Caco-2 (cell line): ENCODE data around the gene STPG3. TPM values are rescaled to one million over a fixed set of nuclear protein-coding genes. Genes with fewer than 3 reads are reported as not detected.
A peak's percentile ranks its signal among the peaks of the same experiment; 100 is the strongest.

ENCODE experiments used
- BruUV-seq: library from RNA; stranded (reverse); fragments of 400-500 nt; replicated peaks from 2 replicates; lab custom pipeline; 2021; lab: Mats Ljungman, UMichigan
- CTCF ChIA-PET: fragments of 300-600 bp; sonication (Branson Sonifier 250); formaldehyde crosslinking; loops from one replicate; lab custom pipeline; 2022; ENCODE audit warnings: antibody characterized with exemption; lab: Charles Lee
- POLR2A ChIA-PET: fragments of 300-600 bp; sonication (Branson Sonifier 250); formaldehyde crosslinking; loops from one replicate; lab custom pipeline; 2022; ENCODE audit warnings: antibody characterized with exemption; lab: Charles Lee
- DNase-seq, 2 experiments: peaks; one replicate each; pipeline versions ENCODE4 v3.0.0 to v3.0.0-alpha.2; 2020 to 2022
- H3K27me3 ChIP-seq: replicated peaks from 2 replicates; pipeline ENCODE4 v1.6.0; 2011; ENCODE audit warnings: low read length; ENCODE audit not compliant: control insufficient read depth, insufficient read depth
- H3K36me3 ChIP-seq: 2 replicates; pipeline ENCODE4 v1.5.1; 2011; ENCODE audit warnings: low read length; ENCODE audit not compliant: control insufficient read depth, insufficient read depth
- H3K4me1 ChIP-seq: fragments of 250-450 bp; sonication (Bioruptor Pico); 2 replicates; pipeline ENCODE4 v1.5.1; 2020; ENCODE audit warnings: mild to moderate bottlenecking
- H3K4me3 ChIP-seq: 2 replicates; pipeline ENCODE4 v1.5.1; 2011; ENCODE audit warnings: low read depth, mild to moderate bottlenecking, control low read depth, low read length
- H3K9me3 ChIP-seq: fragments of 250-450 bp; sonication (Bioruptor Pico); 2 replicates; pipeline ENCODE4 v1.5.1; 2020; ENCODE audit warnings: mild to moderate bottlenecking, moderate library complexity
- H3K27ac Mint-ChIP-seq: one replicate; pipeline ENCODE4 v1.8.0; 2022; ENCODE audit warnings: mixed read lengths; ENCODE audit not compliant: unreplicated experiment
- H3K27me3 Mint-ChIP-seq: one replicate; pipeline ENCODE4 v1.8.0; 2022; ENCODE audit warnings: mixed read lengths; ENCODE audit not compliant: insufficient read depth, unreplicated experiment
- H3K36me3 Mint-ChIP-seq: one replicate; pipeline ENCODE4 v1.8.0; 2022; ENCODE audit warnings: mild to moderate bottlenecking, mixed read lengths; ENCODE audit not compliant: insufficient read depth, unreplicated experiment
- H3K4me1 Mint-ChIP-seq: one replicate; pipeline ENCODE4 v1.8.0; 2022; ENCODE audit warnings: low read depth, mixed read lengths; ENCODE audit not compliant: unreplicated experiment
- H3K4me3 Mint-ChIP-seq: one replicate; pipeline ENCODE4 v1.8.0; 2022; ENCODE audit warnings: mild to moderate bottlenecking, moderate library complexity, mixed read lengths; ENCODE audit not compliant: unreplicated experiment
- H3K9me3 Mint-ChIP-seq: one replicate; pipeline ENCODE4 v1.8.0; 2022; ENCODE audit warnings: mixed read lengths; ENCODE audit not compliant: unreplicated experiment
- CTCF ChIP-seq, 2 experiments: fragments of 200-600 bp in 1 of 2; IDR thresholded peaks; 1 replicate in 1 of 2; 2 replicates in 1 of 2; pipeline versions ENCODE4 v1.5.1 to v1.8.0; 2011 to 2022; ENCODE audit warnings: antibody characterized with exemption in 1 of 2, control low read depth in 1 of 2, inconsistent platforms in 1 of 2, low read depth in 1 of 2, low read length in 1 of 2, mild to moderate bottlenecking in 1 of 2, moderate library complexity in 1 of 2; ENCODE audit not compliant: insufficient read depth in 1 of 2, severe bottlenecking in 1 of 2, unreplicated experiment in 1 of 2
- intact Hi-C: fragments of 100-400 bp; cut with micrococcal nuclease; formaldehyde crosslinking; loops from one replicate; pipeline ENCODE4 v1.10.0; 2022; ENCODE audit not compliant: unreplicated experiment
- total RNA-seq: library from RNA; stranded (reverse); gene quantifications from 2 replicates; pipeline ENCODE4 v1.2.3, GENCODE V29; 2022

STPG3 gene
- total RNA-seq, 1 experiment from 2014 or later = not detected

DNA sequence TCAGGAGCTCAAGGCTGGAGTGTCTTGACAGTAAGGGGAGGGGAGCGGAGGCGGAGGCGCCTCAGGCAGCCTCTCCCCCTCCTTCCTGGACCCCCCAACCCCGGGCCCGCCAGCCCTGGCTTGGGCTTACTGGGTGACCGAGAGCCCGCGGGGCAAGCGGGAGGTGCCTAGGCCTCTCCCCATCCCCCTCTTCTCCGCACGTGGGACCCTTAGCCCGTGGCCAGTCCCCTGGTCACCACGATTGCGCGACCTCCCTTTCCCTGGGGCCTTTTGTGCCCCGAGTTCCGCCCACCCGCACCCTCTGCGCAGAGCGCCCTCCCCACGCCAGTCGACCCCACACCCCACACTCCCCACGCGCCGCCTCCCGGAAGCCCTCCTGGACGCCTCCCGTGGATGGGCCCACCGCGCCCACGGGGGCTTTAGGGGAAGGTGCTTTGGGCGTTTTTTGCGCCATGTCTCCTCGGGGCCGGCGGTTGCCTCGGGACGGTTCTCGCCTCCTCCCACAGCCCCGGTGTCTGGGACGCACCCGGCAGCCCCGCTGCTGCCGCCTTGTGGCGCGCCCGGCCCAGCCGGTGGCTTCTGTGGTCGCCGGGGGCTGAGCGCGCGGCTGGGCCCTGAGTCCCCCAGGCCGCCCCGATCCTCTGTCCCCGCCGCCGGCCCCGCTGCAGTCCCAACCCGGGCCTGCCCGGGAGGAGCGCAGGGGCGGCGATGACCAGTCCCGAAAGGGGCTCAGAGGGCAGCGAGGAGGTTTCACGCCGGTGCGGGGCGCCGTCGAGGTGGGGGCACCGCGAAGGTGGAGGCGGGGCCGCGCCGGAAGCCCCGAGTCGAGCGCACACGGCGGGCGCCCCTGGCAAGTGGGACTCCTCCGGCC is 29.6 kb downstream of the STPG3 start:
- H3K36me3 ChIP-seq = no peaks in the 10 kb centered on the region; the same call in 1 of the 2 replicates
- H3K36me3 Mint-ChIP-seq = peaks cover 15% of the 10 kb centered on the region
- no peaks in the 10 kb centered on the region for H3K4me1 Mint-ChIP-seq
- H3K4me1 ChIP-seq = no peaks in the 10 kb centered on the region
- ChIA-PET POLR2A (no interaction called here), CTCF (no interaction called here)
- BruUV-seq = no TSS peak
- no peak overlapping the region for H3K4me3 ChIP-seq
- TF ChIP-seq CTCF (IDR thresholded peaks at IDR 0.05; ENCODE audit: insufficient read depth in 1 of 2, low read depth in 1 of 2, low read length in 1 of 2, severe bottlenecking in 1 of 2, unreplicated experiment in 1 of 2) = no peak
- H3K27me3 Mint-ChIP-seq = no peaks in the 10 kb centered on the region
- 0 out of 2 replicates have a peak, but pooled peaks cover 6% of the 10 kb centered on the region for H3K9me3 ChIP-seq
- H3K9me3 Mint-ChIP-seq = no peaks in the 10 kb centered on the region
- intact Hi-C loops = no loop called here
- no peaks in the 10 kb centered on the region for H3K27me3 ChIP-seq
- H3K4me3 Mint-ChIP-seq = no peak overlapping the region
- DNase-seq = no peak
- no peak overlapping the region for H3K27ac Mint-ChIP-seq

DNA sequence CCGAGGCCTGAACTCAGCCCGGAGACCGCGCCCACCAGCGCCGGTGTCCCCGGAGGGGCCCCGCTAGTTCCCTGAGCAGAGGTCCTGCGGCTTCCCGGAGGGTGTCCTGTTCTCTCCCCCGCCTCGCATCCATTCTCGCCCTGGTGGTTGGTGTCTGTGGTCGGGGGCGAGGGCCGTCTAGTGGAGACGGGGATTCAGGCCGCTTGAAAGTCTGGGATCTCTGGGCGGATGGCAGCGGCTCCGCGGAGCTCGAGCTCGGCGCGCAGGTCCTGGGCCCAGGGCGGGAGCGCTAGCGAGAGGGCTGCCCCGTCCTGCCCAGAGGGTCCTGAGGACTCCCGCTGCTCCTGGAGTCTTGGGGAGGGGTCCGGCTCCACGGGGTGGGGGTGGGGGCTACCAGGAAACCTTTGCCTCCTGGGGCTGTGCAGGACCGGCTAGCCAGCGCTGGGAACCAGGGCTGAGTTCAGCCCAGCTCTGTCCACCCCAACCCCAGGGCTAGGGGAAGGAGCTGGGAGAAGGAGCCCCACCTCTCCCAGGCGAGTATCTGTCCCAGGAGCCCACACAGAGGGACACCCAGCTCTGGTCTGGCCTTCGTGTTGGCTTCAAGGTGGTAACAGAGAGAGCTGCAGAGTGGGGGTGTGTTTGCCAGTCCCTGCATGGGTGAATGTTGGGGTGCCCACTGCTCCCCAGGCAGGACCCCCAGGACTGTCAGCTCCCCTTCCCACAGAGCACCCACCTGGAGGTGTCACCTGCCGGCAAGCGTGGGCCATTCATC is 30.4 kb downstream of the STPG3 start:
- BruUV-seq = no TSS peak
- no peaks in the 10 kb centered on the region for H3K27me3 ChIP-seq
- CTCF ChIA-PET = no interaction called here
- H3K4me3 ChIP-seq = no peak overlapping the region
- Mint-ChIP-seq H3K27ac (no peak overlapping the region), H3K4me1 (no peaks in the 10 kb centered on the region), H3K4me3 (no peak overlapping the region), H3K9me3 (no peaks in the 10 kb centered on the region), H3K36me3 (peaks cover 13% of the 10 kb centered on the region), H3K27me3 (no peaks in the 10 kb centered on the region)
- POLR2A ChIA-PET = no interaction called here
- no peaks in the 10 kb centered on the region; the same call in 1 of the 2 replicates for H3K36me3 ChIP-seq
- H3K4me1 ChIP-seq = no peaks in the 10 kb centered on the region
- no peak for TF ChIP-seq CTCF (IDR thresholded peaks at IDR 0.05; ENCODE audit: insufficient read depth in 1 of 2, low read depth in 1 of 2, low read length in 1 of 2, severe bottlenecking in 1 of 2, unreplicated experiment in 1 of 2)
- intact Hi-C loops = no loop called here
- H3K9me3 ChIP-seq = 0 out of 2 replicates have a peak, but pooled peaks cover 6% of the 10 kb centered on the region
- no peak for DNase-seq

DNA sequence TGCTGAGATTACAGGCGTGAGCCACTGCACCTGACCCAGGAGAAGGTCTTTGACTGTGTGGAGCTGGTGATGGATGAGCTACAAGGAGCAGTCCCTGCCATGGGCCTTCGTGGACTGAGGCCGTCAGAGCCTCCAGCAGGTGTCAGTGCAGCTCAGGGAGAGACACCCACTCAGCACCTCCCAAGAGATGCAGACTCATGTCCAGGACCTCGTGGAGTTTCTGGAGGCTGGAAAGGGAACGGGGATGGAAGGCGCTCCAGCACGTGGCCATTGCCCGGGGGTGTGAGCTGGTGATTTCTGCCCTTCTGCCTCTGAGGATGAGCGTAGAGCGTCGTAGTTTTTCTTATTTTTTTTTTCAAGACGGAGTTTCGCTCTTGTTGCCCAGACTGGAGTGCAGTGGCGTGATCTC is 35.9 kb downstream of the STPG3 start:
- ChIA-PET POLR2A (interaction anchor here (0.5 to 1.1 kb wide), 4 partner anchors 13 to 265 kb away, joined by 3 to 6 read pairs (median 3); partner anchors contain the start of genes MRPL41, NRARP and TUBB4B), CTCF (interaction anchor here (0.5 to 1.6 kb wide), 21 partner anchors 12 to 265 kb away, joined by 3 to 15 read pairs (median 4); partner anchors contain the start of genes ENTPD8, EXD3, MAN1B1 and MRPL41)
- no peaks in the 10 kb centered on the region for H3K9me3 ChIP-seq
- no peak overlapping the region for H3K4me3 Mint-ChIP-seq
- H3K36me3 ChIP-seq = no peaks in the 10 kb centered on the region
- no peaks in the 10 kb centered on the region for H3K4me1 ChIP-seq
- intact Hi-C loops = loop anchor here (1.0 to 2.0 kb wide), 2 partner anchors 120 to 158 kb away; no protein-coding TSS in a partner anchor
- H3K4me3 ChIP-seq = no peak overlapping the region
- BruUV-seq = no TSS peak
- no peaks in the 10 kb centered on the region for H3K27me3 ChIP-seq
- no peaks in the 10 kb centered on the region for H3K27me3 Mint-ChIP-seq
- peak; percentile 83 to 89 for DNase-seq
- peak overlapping the region; percentile 9 for H3K27ac Mint-ChIP-seq
- no peaks in the 10 kb centered on the region for H3K4me1 Mint-ChIP-seq
- peak; percentile 75 to 84 for TF ChIP-seq CTCF (IDR thresholded peaks at IDR 0.05; ENCODE audit: insufficient read depth in 1 of 2, low read depth in 1 of 2, low read length in 1 of 2, severe bottlenecking in 1 of 2, unreplicated experiment in 1 of 2)
- peaks cover 8% of the 10 kb centered on the region for H3K36me3 Mint-ChIP-seq
- H3K9me3 Mint-ChIP-seq = no peaks in the 10 kb centered on the region
